Esophagus squamous epithelium (tissue), 4 donors: ENCODE measurements around the gene C3orf70.

Source experiments
- POLR2A ChIP-seq, 4 donors: fragments of 450-650 bp; IDR thresholded peaks; one replicate each; pipeline ENCODE4 v1.6.1; 2017; ENCODE audit warnings: antibody characterized with exemption in 4 of 4, mild to moderate bottlenecking in 4 of 4, moderate library complexity in 3 of 4
- TF ChIP-seq, protein P1 (sequence below), 6 experiments: fragments of 450-650 bp in 4 of 6; fragments of 200-600 bp in 2 of 6; sonication (generic) in 2 of 6; IDR thresholded peaks; one replicate each; pipeline ENCODE4 v1.5.1; 2016 to 2019; ENCODE audit warnings: antibody characterized with exemption in 6 of 6, mild to moderate bottlenecking in 4 of 6, moderate library complexity in 4 of 6

DNA sequence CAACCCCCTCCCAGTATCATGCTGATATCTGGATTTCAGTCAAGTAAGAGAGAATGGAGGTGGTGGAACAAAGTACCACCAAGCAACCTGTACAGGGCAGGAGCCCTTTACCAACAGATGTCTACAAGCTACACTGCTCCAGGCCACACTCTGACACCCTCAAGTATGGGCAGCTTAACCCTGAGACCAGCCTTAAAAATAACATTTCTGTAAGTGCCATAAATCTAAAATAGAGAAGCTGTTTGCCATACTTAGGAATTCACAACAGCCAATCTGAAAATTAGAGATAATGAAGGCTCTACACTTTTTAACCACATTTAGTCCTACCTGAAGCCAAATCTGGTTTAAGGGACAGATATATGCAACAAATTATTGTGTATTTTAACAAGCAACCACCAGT lies 59.7 kb downstream of the C3orf70 start:
- TF ChIP-seq, protein P1, sequence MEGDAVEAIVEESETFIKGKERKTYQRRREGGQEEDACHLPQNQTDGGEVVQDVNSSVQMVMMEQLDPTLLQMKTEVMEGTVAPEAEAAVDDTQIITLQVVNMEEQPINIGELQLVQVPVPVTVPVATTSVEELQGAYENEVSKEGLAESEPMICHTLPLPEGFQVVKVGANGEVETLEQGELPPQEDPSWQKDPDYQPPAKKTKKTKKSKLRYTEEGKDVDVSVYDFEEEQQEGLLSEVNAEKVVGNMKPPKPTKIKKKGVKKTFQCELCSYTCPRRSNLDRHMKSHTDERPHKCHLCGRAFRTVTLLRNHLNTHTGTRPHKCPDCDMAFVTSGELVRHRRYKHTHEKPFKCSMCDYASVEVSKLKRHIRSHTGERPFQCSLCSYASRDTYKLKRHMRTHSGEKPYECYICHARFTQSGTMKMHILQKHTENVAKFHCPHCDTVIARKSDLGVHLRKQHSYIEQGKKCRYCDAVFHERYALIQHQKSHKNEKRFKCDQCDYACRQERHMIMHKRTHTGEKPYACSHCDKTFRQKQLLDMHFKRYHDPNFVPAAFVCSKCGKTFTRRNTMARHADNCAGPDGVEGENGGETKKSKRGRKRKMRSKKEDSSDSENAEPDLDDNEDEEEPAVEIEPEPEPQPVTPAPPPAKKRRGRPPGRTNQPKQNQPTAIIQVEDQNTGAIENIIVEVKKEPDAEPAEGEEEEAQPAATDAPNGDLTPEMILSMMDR (IDR thresholded peaks at IDR 0.05): no peak
- TF ChIP-seq POLR2A (IDR thresholded peaks at IDR 0.05): no peak
